ENCODE results near the gene MOB3B.
"Not testable (repeated sequence)": the region's sequence is repeated elsewhere in the genome, so short reads cannot be mapped to it uniquely, and the experiment has no call there.

The MOB3B gene

DNA sequence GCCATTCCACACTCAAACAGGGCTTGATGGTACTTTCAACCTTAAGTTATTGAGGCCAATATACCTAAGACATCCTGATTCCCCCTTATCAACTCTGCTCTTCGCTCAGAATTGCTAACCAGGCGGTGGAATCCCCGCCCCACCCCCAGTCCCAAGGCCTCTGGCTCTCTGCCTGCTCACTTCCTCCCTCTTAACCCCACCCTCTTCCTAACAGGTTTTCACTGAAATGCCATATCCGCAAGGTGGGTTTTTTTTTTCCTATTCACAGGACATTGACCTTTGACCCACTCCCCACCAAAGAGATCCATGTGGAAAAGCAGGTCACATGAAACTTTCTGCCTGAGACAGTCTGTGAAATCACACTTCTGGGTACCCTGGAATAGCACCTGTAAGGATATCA lies 72.2 kb downstream of the MOB3B start:
- TF ChIP-seq, protein P1, sequence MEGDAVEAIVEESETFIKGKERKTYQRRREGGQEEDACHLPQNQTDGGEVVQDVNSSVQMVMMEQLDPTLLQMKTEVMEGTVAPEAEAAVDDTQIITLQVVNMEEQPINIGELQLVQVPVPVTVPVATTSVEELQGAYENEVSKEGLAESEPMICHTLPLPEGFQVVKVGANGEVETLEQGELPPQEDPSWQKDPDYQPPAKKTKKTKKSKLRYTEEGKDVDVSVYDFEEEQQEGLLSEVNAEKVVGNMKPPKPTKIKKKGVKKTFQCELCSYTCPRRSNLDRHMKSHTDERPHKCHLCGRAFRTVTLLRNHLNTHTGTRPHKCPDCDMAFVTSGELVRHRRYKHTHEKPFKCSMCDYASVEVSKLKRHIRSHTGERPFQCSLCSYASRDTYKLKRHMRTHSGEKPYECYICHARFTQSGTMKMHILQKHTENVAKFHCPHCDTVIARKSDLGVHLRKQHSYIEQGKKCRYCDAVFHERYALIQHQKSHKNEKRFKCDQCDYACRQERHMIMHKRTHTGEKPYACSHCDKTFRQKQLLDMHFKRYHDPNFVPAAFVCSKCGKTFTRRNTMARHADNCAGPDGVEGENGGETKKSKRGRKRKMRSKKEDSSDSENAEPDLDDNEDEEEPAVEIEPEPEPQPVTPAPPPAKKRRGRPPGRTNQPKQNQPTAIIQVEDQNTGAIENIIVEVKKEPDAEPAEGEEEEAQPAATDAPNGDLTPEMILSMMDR (conservative IDR thresholded peaks at IDR 0.05), result no peak
- no peak overlapping the region for H3K27ac ChIP-seq

DNA sequence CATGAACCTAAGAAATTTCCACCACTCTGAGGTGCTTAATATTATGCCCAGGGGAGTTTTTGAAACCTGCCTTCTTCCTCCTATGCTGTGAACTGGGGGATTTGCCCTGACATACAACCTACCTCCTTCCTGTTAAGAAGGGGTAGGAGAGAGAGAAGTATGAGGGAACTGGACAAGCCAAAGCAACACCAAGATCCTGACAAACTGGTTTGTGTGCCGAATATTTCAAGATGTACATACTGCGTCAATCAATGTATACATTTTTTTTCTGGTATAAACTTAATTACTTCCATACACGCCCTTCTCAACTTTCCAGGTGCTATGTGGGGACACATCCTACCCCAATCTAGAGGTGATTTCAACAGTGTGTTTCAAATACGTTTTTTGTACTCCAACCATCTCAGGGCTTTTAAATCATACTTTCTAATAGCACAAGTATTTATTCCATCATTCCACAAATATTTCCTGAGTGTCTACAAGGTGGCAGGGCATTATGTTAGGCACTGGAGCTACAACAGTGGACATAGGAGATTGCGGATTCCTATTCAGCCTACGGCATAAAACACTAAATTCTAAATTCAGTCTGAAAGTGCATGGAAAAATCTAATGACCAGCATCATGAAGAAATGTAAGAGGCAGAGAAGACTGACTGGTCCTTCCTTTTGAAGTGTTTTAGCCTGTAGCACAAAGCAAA lies 75.6 kb downstream of the MOB3B start:
- TF ChIP-seq, protein P1 (conservative IDR thresholded peaks at IDR 0.05), result no peak
- H3K27ac ChIP-seq, result no peak overlapping the region

DNA sequence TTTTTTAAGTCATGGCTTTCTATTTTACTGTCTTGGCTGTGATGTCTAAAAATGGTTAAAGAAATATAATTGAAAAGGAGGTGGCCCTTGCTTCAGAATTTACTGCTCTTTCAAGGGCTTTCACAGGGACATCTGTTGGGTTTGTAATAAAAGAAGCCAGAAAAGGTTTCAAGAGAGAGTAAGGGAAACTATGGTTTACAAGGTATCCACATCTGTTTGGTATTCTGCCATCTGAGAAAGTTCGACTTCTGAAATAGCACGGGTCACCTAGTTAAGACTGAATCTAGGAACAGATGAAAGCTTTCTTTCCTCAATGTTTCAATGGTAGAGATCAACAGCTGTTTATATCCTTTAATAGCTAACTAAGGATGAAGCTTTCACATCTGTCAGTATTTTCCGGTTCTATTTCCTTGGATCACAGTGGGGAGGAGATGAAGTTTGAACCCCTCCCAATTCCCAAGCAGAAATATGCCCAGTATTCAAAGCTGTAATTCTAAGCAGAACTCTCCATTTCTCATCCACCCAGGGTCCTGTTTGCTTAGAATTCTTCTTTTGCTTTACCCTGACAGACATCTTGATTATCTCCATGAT lies 78.3 kb downstream of the MOB3B start:
- H3K27ac ChIP-seq, result no peak overlapping the region
- TF ChIP-seq, protein P1 (conservative IDR thresholded peaks at IDR 0.05), result no peak

DNA sequence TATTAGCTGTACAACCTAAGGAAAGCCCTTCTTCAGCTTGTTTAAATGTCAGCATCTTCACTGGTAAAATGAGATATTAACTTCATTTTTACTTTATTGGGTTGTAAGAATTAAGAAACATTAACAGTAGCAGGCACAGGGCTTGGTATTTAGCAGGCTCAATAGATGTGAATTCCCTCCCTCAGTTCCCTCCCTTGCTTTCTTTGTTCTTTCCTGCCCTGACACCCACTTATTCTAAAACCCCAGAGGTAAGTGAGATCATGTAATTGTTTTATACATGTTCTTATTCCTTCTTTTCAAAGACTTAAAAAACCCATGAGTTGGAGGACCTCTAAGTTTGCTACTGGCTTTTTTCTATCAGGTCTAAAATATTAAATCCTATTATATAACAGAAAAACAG lies 78.9 kb downstream of the MOB3B start:
- no peak overlapping the region for H3K27ac ChIP-seq
- TF ChIP-seq, protein P1 (conservative IDR thresholded peaks at IDR 0.05), result no peak

DNA sequence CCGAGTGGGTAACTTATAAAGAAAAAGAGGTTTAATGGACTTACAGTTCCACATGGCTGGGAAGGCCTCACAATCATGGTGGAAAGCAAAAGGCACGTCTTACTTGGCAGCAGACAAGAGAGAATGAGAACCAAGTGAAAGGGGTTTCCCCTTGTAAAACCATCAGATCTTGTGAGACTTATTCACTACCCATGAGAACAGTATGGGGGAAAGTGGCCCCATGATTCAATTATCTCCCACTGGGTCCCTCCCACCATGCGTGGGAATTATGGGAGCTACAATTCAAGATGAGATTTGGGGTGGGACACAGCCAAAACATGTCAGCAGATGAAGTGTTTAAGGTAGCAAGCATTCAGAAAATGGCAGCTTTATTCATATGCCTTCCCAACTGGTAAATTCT lies 81.3 kb downstream of the MOB3B start:
- H3K27ac ChIP-seq, result not testable (repeated sequence)

DNA sequence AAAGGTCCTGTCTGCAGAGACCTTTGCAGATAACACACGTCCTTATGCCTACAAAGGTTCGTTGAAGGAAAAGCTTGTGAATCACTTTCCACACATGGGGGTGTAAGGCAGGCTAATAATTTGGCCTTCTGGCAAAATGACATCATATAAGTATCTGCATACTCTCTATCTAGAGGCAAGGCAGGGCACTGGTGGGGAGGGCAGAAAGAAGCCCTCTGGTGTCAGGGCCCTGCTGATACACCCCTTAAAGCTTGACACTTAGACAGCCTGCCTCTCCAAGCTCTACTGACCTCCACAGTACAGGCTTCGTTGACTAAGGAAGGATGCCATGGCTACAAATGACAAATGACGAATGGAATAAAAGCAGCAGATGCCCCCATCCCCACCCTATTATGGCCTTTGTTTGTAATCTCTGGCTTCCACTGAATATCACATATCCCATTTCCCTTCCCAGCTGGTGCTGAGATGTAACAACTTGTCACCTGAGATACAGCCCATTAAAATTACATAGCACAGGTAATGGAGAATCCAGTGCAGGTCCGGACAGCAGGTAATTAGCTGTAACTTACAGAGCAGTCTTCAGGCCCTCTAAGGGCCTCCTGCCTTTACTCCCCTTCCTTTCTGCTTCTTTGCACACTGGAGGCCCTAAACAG lies 82.5 kb downstream of the MOB3B start:
- H3K27ac ChIP-seq, result no peak overlapping the region
- TF ChIP-seq, protein P1 (conservative IDR thresholded peaks at IDR 0.05), result no peak

DNA sequence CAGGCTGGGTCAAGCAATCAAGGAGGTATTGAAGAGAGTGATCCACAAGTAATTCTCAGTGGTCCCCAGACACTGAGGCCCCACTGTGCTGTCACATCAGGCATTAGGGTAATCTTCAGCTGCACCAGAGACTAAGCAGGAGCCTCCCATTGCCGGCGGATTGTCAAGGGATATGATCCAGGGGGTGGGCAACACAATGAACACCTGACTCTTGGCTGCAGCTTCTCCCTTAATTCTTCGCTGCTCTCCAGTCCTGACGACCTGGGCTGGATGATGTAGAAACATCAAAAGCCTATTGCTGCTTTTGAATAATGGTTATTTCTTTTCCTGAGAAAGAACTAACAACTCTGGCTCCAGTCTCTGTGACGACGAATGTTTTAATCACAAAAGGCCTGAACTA lies 83.9 kb downstream of the MOB3B start:
- TF ChIP-seq, protein P1 (conservative IDR thresholded peaks at IDR 0.05), result no peak
- H3K27ac ChIP-seq, result no peak overlapping the region
